Muscle of leg (tissue), 16 donors: Measurements from ENCODE around the gene TYW3. TPM values are rescaled to one million over a fixed set of nuclear protein-coding genes. Genes with fewer than 3 reads are reported as not detected.

Experiments
- DNase-seq: peaks from one replicate; pipeline ENCODE4 v3.0.0; 2013
- H3K27ac ChIP-seq: one replicate; pipeline ENCODE4 v1.5.1; 2013; ENCODE audit warnings: mild to moderate bottlenecking, low read length, control low read depth
- H3K27me3 ChIP-seq: one replicate; pipeline ENCODE4 v1.6.1; 2013; ENCODE audit warnings: low read length; ENCODE audit not compliant: control insufficient read depth, insufficient read depth
- H3K36me3 ChIP-seq: one replicate; pipeline ENCODE4 v1.6.1; 2013; ENCODE audit warnings: low read length; ENCODE audit not compliant: control insufficient read depth, insufficient read depth
- H3K4me1 ChIP-seq: one replicate; pipeline ENCODE4 v1.6.1; 2013; ENCODE audit warnings: low read length; ENCODE audit not compliant: control insufficient read depth, insufficient read depth
- H3K4me3 ChIP-seq: one replicate; pipeline ENCODE4 v1.5.1; 2013; ENCODE audit warnings: low read length, control low read depth
- H3K9me3 ChIP-seq: replicated peaks from 2 replicates; pipeline ENCODE4 v1.6.1; 2013; ENCODE audit warnings: low read depth, low read length; ENCODE audit not compliant: control insufficient read depth
- WGBS: methylation state at CpG from one replicate; pipeline ENCODE4 v1.1.5; 2013; ENCODE audit warnings: missing lambda C conversion rate; ENCODE audit not compliant: insufficient coverage; 5-methylcytosine and 5-hydroxymethylcytosine counted together
- long read RNA-seq, 11 donors: transcript quantifications; one replicate each; lab custom pipeline, GENCODE V29; 2026
- polyA plus RNA-seq, 8 donors: library from polyadenylated mRNA; unstranded; fragments of 120-200 nt; gene quantifications; one replicate each; pipeline versions ENCODE4 v1.2.1 to v1.2.3, GENCODE V29; 2013; ENCODE audit warnings: inconsistent platforms in 1 of 8, low replicate concordance in 1 of 8; ENCODE audit not compliant: insufficient read length in 8 of 8, insufficient read depth in 1 of 8
- total RNA-seq: library from RNA; stranded (reverse); fragments of 120-200 nt; gene quantifications from one replicate; pipeline ENCODE4 v1.2.4, GENCODE V29; 2013

Gene TYW3, protein sequence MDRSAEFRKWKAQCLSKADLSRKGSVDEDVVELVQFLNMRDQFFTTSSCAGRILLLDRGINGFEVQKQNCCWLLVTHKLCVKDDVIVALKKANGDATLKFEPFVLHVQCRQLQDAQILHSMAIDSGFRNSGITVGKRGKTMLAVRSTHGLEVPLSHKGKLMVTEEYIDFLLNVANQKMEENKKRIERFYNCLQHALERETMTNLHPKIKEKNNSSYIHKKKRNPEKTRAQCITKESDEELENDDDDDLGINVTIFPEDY
- 13.4 TPM for total RNA-seq
- 10 to 100 TPM; 12.4 to 21.1 (median 18.8) TPM for polyA plus RNA-seq
- long read RNA-seq, donor 1, partial matches to known transcripts: 0 of 1 reads
- long read RNA-seq, donor 1, other reads (novel, unspliced or antisense): 0 of 1 reads
- long read RNA-seq, donor 2: 0 reads
- long read RNA-seq, donor 3, transcript TYW3-201 (6 exons, 3,430 nt): major isoform, 6 of 6 reads
- long read RNA-seq, donor 3, partial matches to known transcripts: 0 of 6 reads
- long read RNA-seq, donor 3, other reads (novel, unspliced or antisense): 0 of 6 reads
- long read RNA-seq, donor 4, partial matches to known transcripts: 0 of 2 reads
- long read RNA-seq, donor 4, other reads (novel, unspliced or antisense): 0 of 2 reads
- long read RNA-seq, donor 5, transcript TYW3-201 (6 exons, 3,430 nt): major isoform, 15 of 15 reads
- long read RNA-seq, donor 5, partial matches to known transcripts: 0 of 15 reads
- long read RNA-seq, donor 5, other reads (novel, unspliced or antisense): 0 of 15 reads
- long read RNA-seq, donor 6, transcript TYW3-201 (6 exons, 3,430 nt): major isoform, 6 of 6 reads
- long read RNA-seq, donor 6, partial matches to known transcripts: 0 of 6 reads
- long read RNA-seq, donor 6, other reads (novel, unspliced or antisense): 0 of 6 reads
- long read RNA-seq, donor 7, transcript TYW3-201 (6 exons, 3,430 nt): major isoform, 9 of 9 reads
- long read RNA-seq, donor 7, partial matches to known transcripts: 0 of 9 reads
- long read RNA-seq, donor 7, other reads (novel, unspliced or antisense): 0 of 9 reads
- long read RNA-seq, donor 8, partial matches to known transcripts: 0 of 3 reads
- long read RNA-seq, donor 8, other reads (novel, unspliced or antisense): 0 of 3 reads
- long read RNA-seq, donor 9, partial matches to known transcripts: 0 of 4 reads
- long read RNA-seq, donor 9, other reads (novel, unspliced or antisense): 0 of 4 reads
- long read RNA-seq, donor 10, transcript TYW3-201 (6 exons, 3,430 nt): major isoform, 5 of 5 reads
- long read RNA-seq, donor 10, partial matches to known transcripts: 0 of 5 reads
- long read RNA-seq, donor 10, other reads (novel, unspliced or antisense): 0 of 5 reads
- long read RNA-seq, donor 11, transcript TYW3-201 (6 exons, 3,430 nt): major isoform, 5 of 5 reads
- long read RNA-seq, donor 11, partial matches to known transcripts: 0 of 5 reads
- long read RNA-seq, donor 11, other reads (novel, unspliced or antisense): 0 of 5 reads

- peak within 1 kb of the TSS; percentile 74 for H3K4me3 ChIP-seq
- peak within 1 kb of the TSS; percentile 95 for H3K27ac ChIP-seq
- H3K36me3 ChIP-seq: peaks cover 12% of the 10 kb centered on the region
- DNase-seq: peak; percentile 99
- H3K27me3 ChIP-seq: no peaks in the 10 kb centered on the region
- no peaks in the 10 kb centered on the region for H3K9me3 ChIP-seq
- peaks cover 16% of the 10 kb centered on the region for H3K4me1 ChIP-seq
- 0% methylated on average over 24 of the region's 30 CpGs for WGBS
Measured at GRCh38 chr1:74732960-74733603, at the start of gene TYW3, which contains the start of gene CRYZ. Gene TYW3, plus strand, starts transcription at chr1:74733152. Its CDS starts 93 bp downstream, at chr1:74733245. Gene CRYZ, minus strand, starts transcription at chr1:74733050. Its CDS starts 8,229 bp downstream, at chr1:74724821.

DNA sequence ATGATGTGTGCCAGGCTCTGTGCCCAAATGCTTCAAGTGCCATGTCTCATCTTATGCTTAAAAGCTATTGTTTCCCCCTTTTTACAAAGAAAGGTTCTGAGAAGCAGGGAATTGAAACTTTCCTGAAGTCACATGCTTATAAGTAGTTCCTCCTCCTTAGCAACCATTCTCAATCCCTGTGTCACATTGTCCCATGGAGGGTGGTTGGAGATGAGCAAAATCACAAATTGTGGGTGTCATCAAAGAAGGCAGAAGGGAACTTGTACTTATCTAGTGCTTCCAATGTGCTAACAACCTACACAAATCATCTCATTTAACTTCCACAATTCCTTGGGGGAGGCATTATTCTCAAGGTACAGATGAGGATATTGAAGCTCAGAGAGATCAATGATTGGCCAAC lies 49.3 kb upstream of the TYW3 start:
- Histone ChIP-seq H3K4me3 (no peak overlapping the region), H3K9me3 (no peaks in the 10 kb centered on the region), H3K27me3 (no peaks in the 10 kb centered on the region), H3K4me1 (no peaks in the 10 kb centered on the region), H3K36me3 (no peaks in the 10 kb centered on the region), H3K27ac (no peak overlapping the region)
- peak; percentile 4 for DNase-seq

DNA sequence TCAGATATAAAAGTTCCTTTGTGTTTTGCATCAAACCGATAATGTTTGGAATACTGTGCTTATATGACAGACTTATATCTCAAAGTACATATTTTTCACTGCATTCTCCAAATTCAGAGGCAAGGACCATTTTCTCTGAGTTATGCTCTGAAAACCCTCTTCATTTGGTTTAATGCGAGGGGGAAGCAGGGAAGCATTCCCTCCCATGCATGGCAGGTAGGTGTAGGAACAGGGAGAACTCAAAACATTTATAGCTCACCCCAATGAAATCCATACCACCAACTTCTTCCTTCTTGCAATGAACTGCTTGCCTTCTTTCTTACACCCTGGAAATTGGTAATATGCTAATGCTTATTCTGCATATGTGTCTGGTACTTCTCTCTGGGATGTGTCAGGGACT lies 48.7 kb upstream of the TYW3 start:
- no peak overlapping the region for H3K27ac ChIP-seq
- H3K27me3 ChIP-seq: no peaks in the 10 kb centered on the region
- H3K36me3 ChIP-seq: no peaks in the 10 kb centered on the region
- no peak overlapping the region for H3K4me3 ChIP-seq
- WGBS: no CpG with 5 or more reads among the region's 2 CpGs
- no peaks in the 10 kb centered on the region for H3K4me1 ChIP-seq
- DNase-seq: no peak
- no peaks in the 10 kb centered on the region for H3K9me3 ChIP-seq

- WGBS: no CpG with 5 or more reads among the region's 4 CpGs
- Histone ChIP-seq H3K36me3 (no peaks in the 10 kb centered on the region), H3K27ac (no peak overlapping the region)
Measured at GRCh38 chr1:74686928-74687327, 46.0 kb upstream of the TYW3 start.

DNA sequence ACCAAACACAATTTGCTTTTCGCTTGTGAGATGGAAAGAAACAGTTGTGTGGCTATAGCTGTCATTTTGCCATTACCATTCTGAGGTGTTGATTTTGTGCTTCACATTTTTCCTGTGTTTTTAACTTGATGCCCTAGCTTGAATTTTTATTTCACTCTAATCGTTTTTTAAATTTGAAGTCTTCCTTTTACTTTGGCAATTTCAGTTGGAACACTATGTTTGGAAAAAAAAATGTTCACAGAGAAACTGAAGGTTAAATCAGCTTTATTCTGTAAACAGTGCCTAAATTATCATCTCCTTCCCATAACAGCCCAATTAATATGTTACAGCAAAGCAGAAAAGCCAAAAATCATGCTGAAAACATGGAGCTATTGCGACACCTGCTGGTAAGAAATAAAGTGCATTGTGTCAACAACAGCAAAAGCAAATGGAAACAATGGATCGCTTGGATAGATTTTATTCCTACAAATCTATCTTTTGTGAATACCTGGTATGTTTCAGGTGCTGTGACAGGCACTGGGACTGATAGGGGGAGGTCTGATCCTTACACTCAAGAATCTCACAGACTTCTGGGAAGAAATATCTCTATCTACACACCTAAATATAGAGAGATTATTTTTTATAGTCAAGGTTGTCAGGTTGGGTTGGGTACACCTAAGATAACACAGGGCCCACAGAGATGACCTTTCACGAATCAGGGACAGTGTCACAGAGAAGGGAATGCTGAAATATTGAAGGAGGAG lies 43.2 kb upstream of the TYW3 start:
- WGBS: 0% methylated on average over 1 of the region's 5 CpGs
- no peak overlapping the region for H3K4me3 ChIP-seq
- no peaks in the 10 kb centered on the region for H3K27me3 ChIP-seq
- H3K27ac ChIP-seq: no peak overlapping the region
- no peaks in the 10 kb centered on the region for H3K36me3 ChIP-seq
- DNase-seq: peak; percentile 77
- no peaks in the 10 kb centered on the region for H3K4me1 ChIP-seq
- no peaks in the 10 kb centered on the region for H3K9me3 ChIP-seq

More at GRCh38 chr1:74686928-74687327, 46.0 kb upstream of the TYW3 start:
- no peak overlapping the region for H3K4me3 ChIP-seq
- H3K4me1 ChIP-seq: no peaks in the 10 kb centered on the region
- no peak for DNase-seq
- H3K27me3 ChIP-seq: no peaks in the 10 kb centered on the region
- H3K9me3 ChIP-seq: no peaks in the 10 kb centered on the region

GRCh38 chr1:74690364-74690696 lies 42.6 kb upstream of the TYW3 start:
- DNase-seq: no peak
- H3K9me3 ChIP-seq: no peaks in the 10 kb centered on the region
- H3K36me3 ChIP-seq: no peaks in the 10 kb centered on the region
- H3K4me3 ChIP-seq: no peak overlapping the region
- H3K27ac ChIP-seq: no peak overlapping the region
- no peaks in the 10 kb centered on the region for H3K4me1 ChIP-seq
- WGBS: 0% methylated on average over 1 of the region's 2 CpGs
- H3K27me3 ChIP-seq: no peaks in the 10 kb centered on the region

- no CpG with 5 or more reads among the region's 4 CpGs for WGBS
- no peaks in the 10 kb centered on the region for H3K36me3 ChIP-seq
Measured at GRCh38 chr1:74690909-74691308, 42.0 kb upstream of the TYW3 start.

GRCh38 chr1:74693473-74693872 lies 39.5 kb upstream of the TYW3 start:
- Histone ChIP-seq H3K9me3 (no peaks in the 10 kb centered on the region), H3K4me1 (no peaks in the 10 kb centered on the region), H3K27me3 (no peaks in the 10 kb centered on the region), H3K36me3 (no peaks in the 10 kb centered on the region), H3K4me3 (no peak overlapping the region), H3K27ac (no peak overlapping the region)
- DNase-seq: no peak
- 70% methylated on average over 2 of the region's 2 CpGs for WGBS

More at GRCh38 chr1:74690909-74691308, 42.0 kb upstream of the TYW3 start:
- H3K27me3 ChIP-seq: no peaks in the 10 kb centered on the region
- no peak overlapping the region for H3K4me3 ChIP-seq
- no peaks in the 10 kb centered on the region for H3K9me3 ChIP-seq
- DNase-seq: no peak
- H3K4me1 ChIP-seq: no peaks in the 10 kb centered on the region
- no peak overlapping the region for H3K27ac ChIP-seq

DNA sequence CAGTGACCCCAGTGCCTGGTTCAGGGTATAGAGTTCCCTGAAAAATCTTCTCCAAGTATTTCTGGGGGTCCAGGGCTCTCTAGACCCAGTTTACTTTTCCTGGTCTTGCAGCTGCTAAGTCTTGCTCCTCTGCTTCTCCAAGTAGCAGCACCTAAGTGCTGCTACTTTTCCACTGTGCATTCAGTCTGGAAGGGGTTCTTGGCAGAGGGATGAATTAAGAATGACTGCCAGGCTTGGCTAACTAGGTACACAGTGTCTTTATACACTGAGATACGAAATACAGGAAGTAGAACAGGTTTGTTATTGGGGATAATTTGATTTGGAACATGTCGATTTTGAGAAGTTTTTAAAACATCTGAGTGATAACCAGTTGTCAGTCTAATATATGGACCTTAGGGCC lies 35.1 kb upstream of the TYW3 start:
- no peak for DNase-seq
- 71% methylated on average over 2 of the region's 2 CpGs for whole genome bisulfite sequencing
- no peaks in the 10 kb centered on the region for H3K9me3 ChIP-seq
- no peak overlapping the region for H3K27ac ChIP-seq
- H3K36me3 ChIP-seq: peaks cover 2% of the 10 kb centered on the region
- H3K27me3 ChIP-seq: no peaks in the 10 kb centered on the region
- H3K4me1 ChIP-seq: no peaks in the 10 kb centered on the region
- H3K4me3 ChIP-seq: no peak overlapping the region
